SK-N-SH (cell line): ENCODE data around the gene SNX11. TPM values are rescaled to one million over a fixed set of nuclear protein-coding genes. Genes with fewer than 3 reads are reported as not detected.

Experiments used
- CTCF ChIA-PET: fragments of 300-600, 350-600 bp; formaldehyde crosslinking; extraction: SDS; loops from one replicate; lab custom pipeline; 2021; lab: Yijun Ruan, JAX
- POLR2A ChIA-PET: fragments of 350-600 bp; sonication (Branson Sonifier 250); formaldehyde crosslinking; extraction: SDS; loops from one replicate; lab custom pipeline; 2020; ENCODE audit warnings: antibody characterized with exemption, inconsistent platforms; lab: Yijun Ruan, JAX
- DNase-seq: peaks from one replicate; pipeline ENCODE4 v3.0.0; 2012
- H2AFZ ChIP-seq: fragments of 200-600 bp; sonication (generic); 2 replicates; pipeline ENCODE4 v1.8.1; 2016; ENCODE audit warnings: antibody characterized with exemption, mild to moderate bottlenecking, low read depth
- H3F3A ChIP-seq: fragments of 200-600 bp; sonication (generic); replicated peaks from 2 replicates; pipeline ENCODE3; 2016; ENCODE audit warnings: antibody characterized with exemption, mild to moderate bottlenecking; ENCODE audit not compliant: insufficient read depth
- H3K27ac ChIP-seq, 2 experiments: fragments of 200-500 bp in 1 of 2; fragments of 200-600 bp in 1 of 2; sonication (Bioruptor generic) in 1 of 2; sonication (generic), shearing (Covaris generic) in 1 of 2; 2 replicates each; pipeline versions ENCODE4 v1.5.1 to v1.6.1; 2014 to 2016; ENCODE audit warnings: low read depth in 2 of 2, inconsistent platforms in 1 of 2, low read length in 1 of 2, mild to moderate bottlenecking in 1 of 2, mixed read lengths in 1 of 2
- H3K27me3 ChIP-seq: fragments of 200-600 bp; sonication (generic), shearing (Covaris generic); 2 replicates; pipeline ENCODE4 v1.6.1; 2016; ENCODE audit warnings: mixed run types; ENCODE audit not compliant: insufficient read depth
- H3K36me3 ChIP-seq, 2 experiments: fragments of 200-500 bp in 1 of 2; fragments of 200-600 bp in 1 of 2; sonication (Bioruptor generic) in 1 of 2; sonication (generic) in 1 of 2; replicated peaks in 1 of 2; 2 replicates each; pipeline versions ENCODE3 to v1.5.1; 2014 to 2016; ENCODE audit warnings: low read length in 1 of 2, mild to moderate bottlenecking in 1 of 2; ENCODE audit not compliant: insufficient read depth in 2 of 2, control insufficient read depth in 1 of 2
- H3K4me1 ChIP-seq, 2 experiments: fragments of 200-500 bp in 1 of 2; fragments of 200-600 bp in 1 of 2; sonication (Bioruptor generic) in 1 of 2; sonication (generic), shearing (Covaris generic) in 1 of 2; 2 replicates each; pipeline versions ENCODE4 v1.5.1 to v1.6.1; 2014 to 2016; ENCODE audit warnings: low read depth in 1 of 2, low read length in 1 of 2, mixed run types in 1 of 2; ENCODE audit not compliant: insufficient read depth in 2 of 2, control insufficient read depth in 1 of 2
- H3K4me2 ChIP-seq: fragments of 200-600 bp; sonication (generic), shearing (Covaris generic); 2 replicates; pipeline ENCODE4 v1.6.1; 2017; ENCODE audit warnings: mixed run types
- H3K4me3 ChIP-seq, 2 experiments: fragments of 200-500 bp in 1 of 2; fragments of 200-600 bp in 1 of 2; sonication (Bioruptor generic) in 1 of 2; sonication (generic), shearing (Covaris generic) in 1 of 2; 2 replicates each; pipeline versions ENCODE4 v1.5.1 to v1.8.1; 2014 to 2016; ENCODE audit warnings: low read depth in 2 of 2, inconsistent platforms in 1 of 2, low read length in 1 of 2, mild to moderate bottlenecking in 1 of 2, mixed read lengths in 1 of 2, moderate library complexity in 1 of 2
- H3K79me2 ChIP-seq: fragments of 200-600 bp; sonication (generic); 2 replicates; pipeline ENCODE4 v1.8.1; 2017; ENCODE audit warnings: mild to moderate bottlenecking; ENCODE audit not compliant: insufficient read depth
- H3K9ac ChIP-seq: fragments of 200-600 bp; sonication (generic); 2 replicates; pipeline ENCODE4 v1.6.1; 2017; ENCODE audit warnings: mixed run types
- H3K9me2 ChIP-seq: fragments of 200-600 bp; sonication (generic); 2 replicates; pipeline ENCODE4 v1.6.1; 2017; ENCODE audit warnings: mixed run types
- H3K9me3 ChIP-seq: fragments of 200-600 bp; sonication (generic); 2 replicates; pipeline ENCODE4 v1.6.1; 2017; ENCODE audit warnings: mixed run types, mild to moderate bottlenecking, moderate library complexity
- H4K20me1 ChIP-seq: fragments of 200-600 bp; sonication (generic); 2 replicates; pipeline ENCODE4 v1.6.1; 2017; ENCODE audit warnings: mild to moderate bottlenecking, mixed run types; ENCODE audit not compliant: insufficient read depth
- CHD2 ChIP-seq: fragments of 150-350 bp; IDR thresholded peaks from 2 replicates; pipeline ENCODE4 v1.6.1; 2018; ENCODE audit warnings: low read length; ENCODE audit not compliant: partially characterized antibody
- EZH2phosphoT487 ChIP-seq: fragments of 200-600 bp; sonication (generic); IDR thresholded peaks from 2 replicates; pipeline ENCODE4 v1.6.1; 2017; ENCODE audit warnings: low read depth, mixed run types, mild to moderate bottlenecking, antibody characterized with exemption, moderate library complexity, borderline replicate concordance
- FOXM1 ChIP-seq: IDR thresholded peaks from 2 replicates; pipeline ENCODE4 v1.4.0; 2012; ENCODE audit warnings: low read depth, mild to moderate bottlenecking
- GABPA ChIP-seq: IDR thresholded peaks from 2 replicates; pipeline ENCODE4 v1.4.0; 2012; ENCODE audit warnings: low read depth, mild to moderate bottlenecking
- GATA2 ChIP-seq: sonication (generic); formaldehyde crosslinking; IDR thresholded peaks from 2 replicates; pipeline ENCODE4 v1.5.0; 2020; ENCODE audit warnings: mild to moderate bottlenecking, missing genetic modification reagents
- JUND ChIP-seq: IDR thresholded peaks from 2 replicates; pipeline ENCODE4 v1.4.0; 2012
- MEF2A ChIP-seq: IDR thresholded peaks from 2 replicates; pipeline ENCODE4 v1.4.0; 2012; ENCODE audit warnings: low read depth, borderline replicate concordance
- NFIC ChIP-seq: IDR thresholded peaks from 2 replicates; pipeline ENCODE4 v1.4.0; 2012; ENCODE audit warnings: borderline replicate concordance
- NRF1 ChIP-seq: IDR thresholded peaks from 2 replicates; pipeline ENCODE4 v1.6.1; 2012; ENCODE audit warnings: low read depth, mild to moderate bottlenecking, low read length
- REST ChIP-seq: IDR thresholded peaks from 2 replicates; pipeline ENCODE4 v1.6.1; 2012; ENCODE audit warnings: mild to moderate bottlenecking, low read depth, low read length, moderate library complexity
- RFX5 ChIP-seq: IDR thresholded peaks from 2 replicates; pipeline ENCODE4 v1.6.1; 2012; ENCODE audit warnings: mild to moderate bottlenecking, improper control_type of control experiment, low read length
- TAF1 ChIP-seq: IDR thresholded peaks from 2 replicates; pipeline ENCODE4 v1.6.1; 2012; ENCODE audit warnings: low read depth, mild to moderate bottlenecking, low read length, moderate library complexity, borderline replicate concordance
- TCF12 ChIP-seq: IDR thresholded peaks from 2 replicates; pipeline ENCODE4 v1.4.0; 2012
- TEAD4 ChIP-seq: IDR thresholded peaks from 2 replicates; pipeline ENCODE4 v1.4.0; 2012; ENCODE audit warnings: mild to moderate bottlenecking, borderline replicate concordance; ENCODE audit not compliant: insufficient read depth
- USF1 ChIP-seq: IDR thresholded peaks from 2 replicates; pipeline ENCODE4 v1.4.0; 2012; ENCODE audit warnings: low read depth, borderline replicate concordance
- YY1 ChIP-seq: IDR thresholded peaks from 2 replicates; pipeline ENCODE4 v1.4.0; 2012; ENCODE audit warnings: low read depth, mild to moderate bottlenecking
- ZBTB33 ChIP-seq: IDR thresholded peaks from 2 replicates; pipeline ENCODE4 v1.4.0; 2012; ENCODE audit warnings: low read depth, borderline replicate concordance
- WGBS: methylation state at CpG from one replicate; pipeline ENCODE4 v1.1.6; 2017; ENCODE audit warnings: low lambda C conversion rate; 5-methylcytosine and 5-hydroxymethylcytosine counted together
- polyA plus RNA-seq, 3 experiments: library from polyadenylated mRNA; depleted of rRNA; stranded (reverse); fragments of >200 nt; gene quantifications; 2 replicates each; pipeline ENCODE4 v1.2.3, GENCODE V29; 2012
- TF ChIP-seq, protein P1 (sequence below): fragments of 150-350 bp; IDR thresholded peaks from 2 replicates; pipeline ENCODE4 v1.6.1; 2016; ENCODE audit warnings: mild to moderate bottlenecking, low read depth, low read length
- TF ChIP-seq, protein P2 (sequence below): IDR thresholded peaks from 2 replicates; pipeline ENCODE4; 2012
- TF ChIP-seq, protein P3 (sequence below): IDR thresholded peaks from 2 replicates; pipeline ENCODE4 v1.4.0; 2012; ENCODE audit warnings: low read depth

Gene SNX11
- polyA plus RNA-seq, 1 of the 3 experiments (the other 2 are of a cell fraction): 19.0 TPM

- no peak; the same call in 1 of the 2 replicates for TF ChIP-seq REST
- no peak for TF ChIP-seq GABPA
- no peak for TF ChIP-seq RFX5
- TF ChIP-seq EZH2phosphoT487: no peak
- TF ChIP-seq, protein P1, sequence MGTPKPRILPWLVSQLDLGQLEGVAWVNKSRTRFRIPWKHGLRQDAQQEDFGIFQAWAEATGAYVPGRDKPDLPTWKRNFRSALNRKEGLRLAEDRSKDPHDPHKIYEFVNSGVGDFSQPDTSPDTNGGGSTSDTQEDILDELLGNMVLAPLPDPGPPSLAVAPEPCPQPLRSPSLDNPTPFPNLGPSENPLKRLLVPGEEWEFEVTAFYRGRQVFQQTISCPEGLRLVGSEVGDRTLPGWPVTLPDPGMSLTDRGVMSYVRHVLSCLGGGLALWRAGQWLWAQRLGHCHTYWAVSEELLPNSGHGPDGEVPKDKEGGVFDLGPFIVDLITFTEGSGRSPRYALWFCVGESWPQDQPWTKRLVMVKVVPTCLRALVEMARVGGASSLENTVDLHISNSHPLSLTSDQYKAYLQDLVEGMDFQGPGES: no peak
- TF ChIP-seq MEF2A: no peak
These were observed 7.0 kb upstream of the SNX11 start (continued) for GRCh38 chr17:48100591-48101011.

GRCh38 chr17:48101012-48101720 is 6.4 kb upstream of the SNX11 start, which contains the start of gene CBX1:
TSS of gene CBX1 (minus strand) at chr17:48101478. CDS start at chr17:48077004, 24,474 bp downstream.
- Histone ChIP-seq H3K4me3 (peak within 1 kb of the TSS; percentile 66 to 90), H3F3A (peaks cover 27% of the 10 kb centered on the region), H3K79me2 (peaks cover 51% of the 10 kb centered on the region), H3K36me3 (peaks cover 0 to 16% of the 10 kb centered on the region in 2 experiments), H3K9me2 (no peaks in the 10 kb centered on the region), H3K27ac (peak within 1 kb of the TSS; percentile 81 to 91), H4K20me1 (peaks cover 41% of the 10 kb centered on the region), H3K27me3 (no peaks in the 10 kb centered on the region), H3K4me2 (peak within 1 kb of the TSS; percentile 86), H3K4me1 (peaks cover 3 to 6% of the 10 kb centered on the region in 2 experiments; a peak in 2 of 4 replicates), H3K9me3 (no peaks in the 10 kb centered on the region), H3K9ac (peak within 1 kb of the TSS; percentile 77), H2AFZ (peak within 1 kb of the TSS; percentile 97)
- peak; percentile 98 for DNase-seq
- POLR2A ChIA-PET: interaction anchor here (1.1 to 2.1 kb wide), 5 partner anchors 52 to 97 kb away, joined by 3 to 21 read pairs (median 5); partner anchors contain the start of gene NFE2L1
- under 1% methylated on average over 37 of the region's 79 CpGs for WGBS
- CTCF ChIA-PET: interaction anchor here (0.8 to 14.8 kb wide), 8 partner anchors 20 to 154 kb away, joined by 3 to 241 read pairs (median 4); no protein-coding TSS in a partner anchor
- TF ChIP-seq TAF1 (peak; percentile 51; the same call in 1 of the 2 replicates), YY1 (no peak), NFIC (0 out of 2 replicates have a peak, but pooled peaks have one; percentile 40), GATA2 (CRISPR knock-in tag) (no peak), GABPA (no peak; the same call in 1 of the 2 replicates), USF1 (peak; percentile 14; the same call in 1 of the 2 replicates), MEF2A (no peak; the same call in 1 of the 2 replicates), FOXM1 (peak; percentile 40; the same call in 1 of the 2 replicates), CHD2 (peak; percentile 72), NRF1 (peak; percentile 98), RFX5 (no peak), TCF12 (peak; percentile 7; the same call in 1 of the 2 replicates), ZBTB33 (no peak), TEAD4 (no peak), JUND (no peak)
- TF ChIP-seq, protein P2, sequence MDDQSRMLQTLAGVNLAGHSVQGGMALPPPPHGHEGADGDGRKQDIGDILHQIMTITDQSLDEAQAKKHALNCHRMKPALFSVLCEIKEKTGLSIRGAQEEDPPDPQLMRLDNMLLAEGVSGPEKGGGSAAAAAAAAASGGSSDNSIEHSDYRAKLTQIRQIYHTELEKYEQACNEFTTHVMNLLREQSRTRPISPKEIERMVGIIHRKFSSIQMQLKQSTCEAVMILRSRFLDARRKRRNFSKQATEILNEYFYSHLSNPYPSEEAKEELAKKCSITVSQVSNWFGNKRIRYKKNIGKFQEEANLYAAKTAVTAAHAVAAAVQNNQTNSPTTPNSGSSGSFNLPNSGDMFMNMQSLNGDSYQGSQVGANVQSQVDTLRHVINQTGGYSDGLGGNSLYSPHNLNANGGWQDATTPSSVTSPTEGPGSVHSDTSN: no peak; the same call in 1 of the 2 replicates
- TF ChIP-seq, protein P3, sequence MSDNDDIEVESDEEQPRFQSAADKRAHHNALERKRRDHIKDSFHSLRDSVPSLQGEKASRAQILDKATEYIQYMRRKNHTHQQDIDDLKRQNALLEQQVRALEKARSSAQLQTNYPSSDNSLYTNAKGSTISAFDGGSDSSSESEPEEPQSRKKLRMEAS: peak; percentile 60
